A549 (cell line): Measurements from ENCODE around the gene ASF1B. TPM values are rescaled to one million over a fixed set of nuclear protein-coding genes. Genes with fewer than 3 reads are reported as not detected.
A peak's percentile ranks its signal among the peaks of the same experiment; 100 is the strongest.

ENCODE experiments used
- ATAC-seq, 2 experiments: fragments of 200-7000 bp in 1 of 2; fragments of >200 bp in 1 of 2; cut with Nextera tagmentation in 1 of 2; cut with Tn5 transposase in 1 of 2; 3 replicates each; pipeline versions ENCODE4 v1.8.0 to v1.9.1; 2018 to 2020; ENCODE audit warnings: mild to moderate bottlenecking in 1 of 2, moderate library complexity in 1 of 2
- CTCF ChIA-PET: fragments of 300-600 bp; sonication (Branson Sonifier 250); formaldehyde crosslinking; extraction: SDS; loops from one replicate; lab custom pipeline; 2021; ENCODE audit warnings: antibody characterized with exemption, inconsistent platforms; lab: Yijun Ruan, JAX
- POLR2A ChIA-PET: fragments of 350-600 bp; formaldehyde crosslinking; extraction: SDS; loops from one replicate; lab custom pipeline; 2021; ENCODE audit warnings: antibody characterized with exemption, inconsistent platforms; lab: Yijun Ruan, JAX
- DNase-seq, 2 experiments: peaks; one replicate each; pipeline versions ENCODE4 v3.0.0 to v3.0.0-alpha.2; 2011 to 2016; ENCODE audit warnings: low read depth in 1 of 2, low spot score in 1 of 2
- FAIRE-seq: peaks from 2 replicates; lab custom pipeline; 2011; peaks lifted over from hg19 to GRCh38; lab: Jason Lieb, UNC
- H3K27ac ChIP-seq, 2 experiments: fragments of >200 bp; sonication (Bioruptor Twin); formaldehyde crosslinking; 3 replicates each; pipeline ENCODE4 v1.5.1; 2016 to 2017
- H3K4me1 ChIP-seq: fragments of >200 bp; sonication (Bioruptor Twin); formaldehyde crosslinking; 3 replicates; pipeline ENCODE4 v1.6.1; 2016
- H3K4me2 ChIP-seq: fragments of >200 bp; sonication (Bioruptor Twin); formaldehyde crosslinking; 3 replicates; pipeline ENCODE4 v1.6.1; 2016
- H3K4me3 ChIP-seq: fragments of >200 bp; sonication (Bioruptor Twin); formaldehyde crosslinking; 3 replicates; pipeline ENCODE4 v1.5.1; 2016
- H3K9me3 ChIP-seq: fragments of >200 bp; sonication (Bioruptor Twin); formaldehyde crosslinking; 3 replicates; pipeline ENCODE4 v1.6.1; 2016
- CBX2 ChIP-seq: fragments of 200-600 bp; sonication (generic); IDR thresholded peaks from 2 replicates; pipeline ENCODE4 v1.6.1; 2016; ENCODE audit warnings: low read depth, mild to moderate bottlenecking, borderline replicate concordance
- CHD2 ChIP-seq: fragments of 150-350 bp; IDR thresholded peaks from 2 replicates; pipeline ENCODE4 v1.6.1; 2014; ENCODE audit warnings: low read length; ENCODE audit not compliant: partially characterized antibody
- FOSL2 ChIP-seq, 2 experiments: fragments of 450-650 bp in 1 of 2; fragments of >200 bp in 1 of 2; sonication (Bioruptor Twin) in 1 of 2; formaldehyde crosslinking; IDR thresholded peaks; 2 replicates each; pipeline versions ENCODE4 v1.5.0 to v1.6.1; 2016 to 2020; ENCODE audit warnings: mild to moderate bottlenecking in 1 of 2, moderate library complexity in 1 of 2
- GATA3 ChIP-seq: IDR thresholded peaks from 2 replicates; pipeline ENCODE4 v1.6.1; 2012; ENCODE audit warnings: borderline replicate concordance
- HEYL ChIP-seq: fragments of 250-450 bp; sonication (Bioruptor Pico); IDR thresholded peaks from 2 replicates; pipeline ENCODE4 v1.8.0; 2021; ENCODE audit warnings: mild to moderate bottlenecking, moderate library complexity
- HMGXB4 ChIP-seq: fragments of 250-450 bp; sonication (Bioruptor Pico); IDR thresholded peaks from 2 replicates; pipeline ENCODE4 v1.5.0; 2021; ENCODE audit warnings: mild to moderate bottlenecking, moderate library complexity, borderline replicate concordance
- JUN ChIP-seq, 2 experiments: fragments of >200 bp; sonication (Bioruptor Twin); formaldehyde crosslinking; IDR thresholded peaks; 2 replicates in 1 of 2; 3 replicates in 1 of 2; pipeline ENCODE4 v1.6.1; 2016 to 2017
- KDM1A ChIP-seq: fragments of 200-600 bp; sonication (generic); IDR thresholded peaks from 2 replicates; pipeline ENCODE4 v1.6.1; 2016; ENCODE audit warnings: low read depth, mild to moderate bottlenecking
- KDM5A ChIP-seq: fragments of 200-600 bp; sonication (generic); IDR thresholded peaks from 2 replicates; pipeline ENCODE4 v1.6.1; 2016; ENCODE audit warnings: antibody characterized with exemption, mild to moderate bottlenecking
- MAFK ChIP-seq: fragments of 450-650 bp; IDR thresholded peaks from 2 replicates; pipeline ENCODE4 v1.6.1; 2014; ENCODE audit not compliant: partially characterized antibody
- NPAS2 ChIP-seq: fragments of 250-450 bp; sonication (Bioruptor Pico); IDR thresholded peaks from 2 replicates; pipeline ENCODE4 v1.8.0; 2022; ENCODE audit warnings: mild to moderate bottlenecking, moderate library complexity, borderline replicate concordance
- PHF8 ChIP-seq: fragments of 200-600 bp; sonication (generic); IDR thresholded peaks from 2 replicates; pipeline ENCODE4 v1.6.1; 2016; ENCODE audit warnings: low read depth, mild to moderate bottlenecking, antibody characterized with exemption, moderate library complexity, borderline replicate concordance
- POLR2A ChIP-seq: IDR thresholded peaks from 2 replicates; pipeline ENCODE4 v1.6.1; 2012; ENCODE audit warnings: mild to moderate bottlenecking, low read length
- TP53 ChIP-seq: fragments of 250-450 bp; sonication (Bioruptor Pico); IDR thresholded peaks from 2 replicates; pipeline ENCODE4 v1.5.0; 2021; ENCODE audit warnings: mild to moderate bottlenecking, moderate library complexity
- WGBS: methylation state at CpG from one replicate; pipeline ENCODE4 v1.1.6; 2017; ENCODE audit errors: missing lambda C conversion rate; 5-methylcytosine and 5-hydroxymethylcytosine counted together
- polyA plus RNA-seq, 4 experiments: library from polyadenylated mRNA; depleted of rRNA in 3 of 4; stranded (reverse); fragments of >200 nt; fragmentation: RNase III in 1 of 4; extraction: RNeasy Plus Mini Kit Qiagen cat#74134 plus additional on column Dnase treatment in 1 of 4; gene quantifications; 2 replicates in 3 of 4; 3 replicates in 1 of 4; pipeline ENCODE4 v1.2.3, GENCODE V29; 2011 to 2017
- TF ChIP-seq, protein P1 (sequence below): IDR thresholded peaks from 2 replicates; pipeline ENCODE4 v1.6.1; 2012
- TF ChIP-seq, protein P2 (sequence below): fragments of 200-600 bp; sonication (generic); IDR thresholded peaks from 2 replicates; pipeline ENCODE4 v1.6.1; 2016; ENCODE audit warnings: antibody characterized with exemption, mild to moderate bottlenecking, moderate library complexity

Gene ASF1B
- polyA plus RNA-seq, 2 of the 4 experiments (the other 2 are of a cell fraction): 12.1 to 46.2 TPM

- 0% methylated on average over 1 of the region's 1 CpG for WGBS
- Histone ChIP-seq H3K4me2 (no peak overlapping the region), H3K9me3 (no peaks in the 10 kb centered on the region), H3K4me1 (peaks cover 9% of the 10 kb centered on the region; the same call in 1 of the 3 replicates), H3K27ac (no peak overlapping the region), H3K4me3 (no peak overlapping the region)
- CTCF ChIA-PET: interaction anchor here (1.1 to 6.0 kb wide), 3 partner anchors 10 to 54 kb away, joined by 3 to 38 read pairs (median 14); partner anchors contain the start of genes ASF1B and MISP3
- FAIRE-seq (no peak), ATAC-seq (no peak), DNase-seq (no peak)
- POLR2A ChIA-PET: no interaction called here
- TF ChIP-seq HMGXB4 (CRISPR knock-in tag) (no peak), KDM5A (no peak), CHD2 (no peak), CBX2 (no peak), MAFK (no peak), NPAS2 (CRISPR knock-in tag) (no peak)
- TF ChIP-seq, all 56 proteins: peak for 0
These were observed 53.8 kb downstream of the ASF1B start for GRCh38 chr19:14082675-14082960.

GRCh38 chr19:14081797-14082674, 54.4 kb downstream of the ASF1B start:
- H3K27ac ChIP-seq: peak overlapping the region; percentile 73 to 85
- H3K4me3 ChIP-seq: peak overlapping the region; percentile 74
- POLR2A ChIA-PET: interaction anchor here (0.6 kb wide), 1 partner anchor 144 kb away, joined by 8 read pairs; no protein-coding TSS in a partner anchor
- ATAC-seq (peak; percentile 33 to 54; a peak in 5 of 6 replicates), FAIRE-seq (no peak), DNase-seq (no peak)
- 11% methylated on average over 12 of the region's 24 CpGs for WGBS
- no peak for TF ChIP-seq HEYL (CRISPR knock-in tag)
- no peak for TF ChIP-seq FOSL2 (IDR thresholded peaks at IDR 0.05)
- TF ChIP-seq FOSL2 (CRISPR knock-in tag; IDR thresholded peaks at IDR 0.05): no peak
- TF ChIP-seq PHF8: peak; percentile 33; the same call in 1 of the 2 replicates
- no peak for TF ChIP-seq GATA3
- H3K4me1 ChIP-seq: peaks cover 9% of the 10 kb centered on the region; the same call in 1 of the 3 replicates
- H3K4me2 ChIP-seq: peak overlapping the region; percentile 97
- CTCF ChIA-PET: interaction anchor here (0.5 to 6.0 kb wide), 6 partner anchors 9 to 63 kb away, joined by 3 to 38 read pairs (median 3); partner anchors contain the start of genes ASF1B, IL27RA and MISP3
- no peaks in the 10 kb centered on the region for H3K9me3 ChIP-seq

DNA sequence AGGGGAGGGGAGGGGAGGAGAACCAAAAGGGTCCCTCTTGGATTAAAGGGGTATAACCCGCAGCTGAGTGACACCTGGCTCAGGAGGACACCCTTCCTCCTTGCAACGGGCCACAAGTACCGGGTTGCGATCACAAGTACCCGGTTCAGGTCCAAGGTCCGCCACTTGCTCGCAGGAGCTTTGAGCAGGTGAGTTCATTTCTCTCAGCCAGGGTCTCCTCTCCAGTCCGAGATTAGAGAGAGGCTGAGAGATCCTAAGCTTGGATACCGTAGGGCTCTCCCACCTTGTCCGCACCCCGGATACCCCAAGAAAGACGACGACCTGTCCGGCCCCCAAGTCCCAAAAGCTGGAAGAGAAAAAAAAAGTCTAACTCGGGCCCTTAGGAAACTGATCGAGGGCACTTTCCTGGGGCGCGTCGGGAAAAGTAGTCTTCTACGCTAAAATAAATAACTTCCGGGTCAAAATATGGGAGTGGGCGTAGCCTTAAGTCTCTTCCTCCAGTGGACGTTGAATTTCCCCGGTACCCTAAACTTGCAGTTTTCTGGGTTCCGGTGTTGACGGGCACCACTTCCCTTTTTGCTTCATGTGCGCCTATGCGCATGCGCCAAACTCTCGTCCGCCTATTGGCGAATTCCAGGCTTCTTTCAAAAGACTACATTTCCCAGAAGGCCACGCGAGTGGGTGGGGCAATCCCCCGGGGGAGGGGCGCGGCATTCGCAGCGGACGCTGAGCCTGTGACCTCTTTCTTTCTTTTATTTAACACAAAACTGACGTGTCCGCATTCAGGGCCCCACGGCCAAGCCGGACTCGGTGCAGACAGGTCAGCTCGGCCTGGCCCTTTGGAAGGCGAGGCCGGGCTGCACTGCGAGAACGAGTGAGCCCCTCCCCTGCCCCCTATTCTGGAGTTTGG, 55.2 kb downstream of the ASF1B start:
- H3K4me3 ChIP-seq: peak overlapping the region; percentile 74
- TF ChIP-seq JUN (IDR thresholded peaks at IDR 0.05): peak in 1 of 2 experiments; percentile 70; a peak in 3 of 5 replicates
- no peak for TF ChIP-seq TP53 (CRISPR knock-in tag)
- peak; percentile 17; the same call in 1 of the 2 replicates for TF ChIP-seq POLR2A
- TF ChIP-seq KDM1A: no peak
- TF ChIP-seq, protein P1, sequence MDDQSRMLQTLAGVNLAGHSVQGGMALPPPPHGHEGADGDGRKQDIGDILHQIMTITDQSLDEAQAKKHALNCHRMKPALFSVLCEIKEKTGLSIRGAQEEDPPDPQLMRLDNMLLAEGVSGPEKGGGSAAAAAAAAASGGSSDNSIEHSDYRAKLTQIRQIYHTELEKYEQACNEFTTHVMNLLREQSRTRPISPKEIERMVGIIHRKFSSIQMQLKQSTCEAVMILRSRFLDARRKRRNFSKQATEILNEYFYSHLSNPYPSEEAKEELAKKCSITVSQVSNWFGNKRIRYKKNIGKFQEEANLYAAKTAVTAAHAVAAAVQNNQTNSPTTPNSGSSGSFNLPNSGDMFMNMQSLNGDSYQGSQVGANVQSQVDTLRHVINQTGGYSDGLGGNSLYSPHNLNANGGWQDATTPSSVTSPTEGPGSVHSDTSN: peak; percentile 43; the same call in 1 of the 2 replicates
- TF ChIP-seq, protein P2, sequence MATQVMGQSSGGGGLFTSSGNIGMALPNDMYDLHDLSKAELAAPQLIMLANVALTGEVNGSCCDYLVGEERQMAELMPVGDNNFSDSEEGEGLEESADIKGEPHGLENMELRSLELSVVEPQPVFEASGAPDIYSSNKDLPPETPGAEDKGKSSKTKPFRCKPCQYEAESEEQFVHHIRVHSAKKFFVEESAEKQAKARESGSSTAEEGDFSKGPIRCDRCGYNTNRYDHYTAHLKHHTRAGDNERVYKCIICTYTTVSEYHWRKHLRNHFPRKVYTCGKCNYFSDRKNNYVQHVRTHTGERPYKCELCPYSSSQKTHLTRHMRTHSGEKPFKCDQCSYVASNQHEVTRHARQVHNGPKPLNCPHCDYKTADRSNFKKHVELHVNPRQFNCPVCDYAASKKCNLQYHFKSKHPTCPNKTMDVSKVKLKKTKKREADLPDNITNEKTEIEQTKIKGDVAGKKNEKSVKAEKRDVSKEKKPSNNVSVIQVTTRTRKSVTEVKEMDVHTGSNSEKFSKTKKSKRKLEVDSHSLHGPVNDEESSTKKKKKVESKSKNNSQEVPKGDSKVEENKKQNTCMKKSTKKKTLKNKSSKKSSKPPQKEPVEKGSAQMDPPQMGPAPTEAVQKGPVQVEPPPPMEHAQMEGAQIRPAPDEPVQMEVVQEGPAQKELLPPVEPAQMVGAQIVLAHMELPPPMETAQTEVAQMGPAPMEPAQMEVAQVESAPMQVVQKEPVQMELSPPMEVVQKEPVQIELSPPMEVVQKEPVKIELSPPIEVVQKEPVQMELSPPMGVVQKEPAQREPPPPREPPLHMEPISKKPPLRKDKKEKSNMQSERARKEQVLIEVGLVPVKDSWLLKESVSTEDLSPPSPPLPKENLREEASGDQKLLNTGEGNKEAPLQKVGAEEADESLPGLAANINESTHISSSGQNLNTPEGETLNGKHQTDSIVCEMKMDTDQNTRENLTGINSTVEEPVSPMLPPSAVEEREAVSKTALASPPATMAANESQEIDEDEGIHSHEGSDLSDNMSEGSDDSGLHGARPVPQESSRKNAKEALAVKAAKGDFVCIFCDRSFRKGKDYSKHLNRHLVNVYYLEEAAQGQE: no peak
- TF ChIP-seq, all 56 proteins: peak for 3
- FAIRE-seq (no peak), DNase-seq (peak; percentile 93 to 98), ATAC-seq (peak; percentile 95 to 96)
- peak overlapping the region; percentile 97 for H3K4me2 ChIP-seq
- CTCF ChIA-PET: interaction anchor here (0.5 to 6.0 kb wide), 10 partner anchors 9 to 267 kb away, joined by 3 to 38 read pairs (median 3); partner anchors contain the start of genes IL27RA and MISP3
- POLR2A ChIA-PET: interaction anchor here (0.6 kb wide), 1 partner anchor 143 kb away, joined by 8 read pairs; no protein-coding TSS in a partner anchor
- H3K27ac ChIP-seq: peak overlapping the region; percentile 77 to 89
- under 1% methylated on average over 43 of the region's 50 CpGs for WGBS
- peaks cover 9% of the 10 kb centered on the region; the same call in 1 of the 3 replicates for H3K4me1 ChIP-seq
- H3K9me3 ChIP-seq: no peaks in the 10 kb centered on the region
